ENCODE measurements around the gene KRT14. TPM values are rescaled to one million over a fixed set of nuclear protein-coding genes. Genes with fewer than 3 reads are reported as not detected.

KRT14 gene
- total and polyA plus RNA-seq, 2 donors (not counting 3 experiments of a cell fraction or from before 2014, with no cell fraction given), result 0.12 to 0.66 TPM

GRCh38 chr17:41617698-41618097 lies 31.0 kb upstream of the KRT14 start:
- Histone ChIP-seq H2AFZ (ENCODE audit: low read depth, low read length) (no peak overlapping the region), H3K4me3 (replicated peaks in 1 of 3; ENCODE audit: insufficient read depth in 1 of 3, low read depth in 1 of 3, low read length in 3 of 3) (no peak overlapping the region), H3K9me3 (replicated peaks; ENCODE audit: control insufficient read depth, insufficient read depth, low read length) (no peaks in the 10 kb centered on the region), H3K4me2 (ENCODE audit: insufficient read depth, low read length) (no peak overlapping the region), H3K36me3 (ENCODE audit: control insufficient read depth in 2 of 2, extremely low read depth in 1 of 2, insufficient read depth in 2 of 2, low read length in 2 of 2) (no peaks in the 10 kb centered on the region), H3K4me1 (ENCODE audit: control insufficient read depth, extremely low read depth, insufficient read depth, low read length) (no peaks in the 10 kb centered on the region), H3K27me3 (ENCODE audit: control insufficient read depth in 2 of 2, insufficient read depth in 2 of 2, low read length in 2 of 2) (no peaks in the 10 kb centered on the region), H4K20me1 (replicated peaks; ENCODE audit: control insufficient read depth, extremely low read depth, insufficient read depth, low read length) (no peaks in the 10 kb centered on the region), H3K27ac (ENCODE audit: insufficient read depth, low read depth, low read length) (no peak overlapping the region), H3K9me1 (replicated peaks; ENCODE audit: control insufficient read depth, extremely low read depth, insufficient read depth, low read length) (no peaks in the 10 kb centered on the region), H3K79me2 (ENCODE audit: control insufficient read depth, insufficient read depth, low read length) (no peaks in the 10 kb centered on the region), H3K9ac (replicated peaks; ENCODE audit: extremely low read depth, insufficient read depth, low read length) (no peak overlapping the region)
- CTCF ChIA-PET, result no interaction called here
- intact Hi-C loops (cut with micrococcal nuclease) (no loop called here), dilution Hi-C loops (cut with MboI; ENCODE audit: extremely low pct_ligation_motif_present, low sequenced_read_pairs) (no loop called here)
- TF ChIP-seq, protein P1, sequence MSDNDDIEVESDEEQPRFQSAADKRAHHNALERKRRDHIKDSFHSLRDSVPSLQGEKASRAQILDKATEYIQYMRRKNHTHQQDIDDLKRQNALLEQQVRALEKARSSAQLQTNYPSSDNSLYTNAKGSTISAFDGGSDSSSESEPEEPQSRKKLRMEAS (IDR thresholded peaks at IDR 0.05; ENCODE audit: insufficient read depth, insufficient read length), result no peak
- TF ChIP-seq POLR2A (IDR thresholded peaks at IDR 0.05; ENCODE audit: low read depth, low read length), result no peak
- no peak for TF ChIP-seq GATA2 (IDR thresholded peaks at IDR 0.05; ENCODE audit: insufficient read depth, insufficient read length, low read depth, low read length)
- no peak for TF ChIP-seq EZH2 (IDR thresholded peaks at IDR 0.05; ENCODE audit: borderline replicate concordance, low read depth, low read length, severe bottlenecking)
- TF ChIP-seq POLR2AphosphoS5 (IDR thresholded peaks at IDR 0.05; ENCODE audit: insufficient read depth, low read depth, low read length), result no peak
- no peak for TF ChIP-seq JUN (IDR thresholded peaks at IDR 0.05; ENCODE audit: borderline replicate concordance, insufficient read depth, insufficient read length, low read depth)
- no peak for TF ChIP-seq MYC (IDR thresholded peaks at IDR 0.05; ENCODE audit: low read depth, low read length)
- no peak for TF ChIP-seq FOS (IDR thresholded peaks at IDR 0.05; ENCODE audit: borderline replicate concordance, insufficient read depth, low read length)
- BruUV-seq (replicated peaks), result no TSS peak
- no peak for DNase-seq (ENCODE audit: low read depth, low spot score)
- FAIRE-seq, result no peak
- POLR2A ChIA-PET, result no interaction called here

GRCh38 chr17:41617136-41617535 lies 30.4 kb upstream of the KRT14 start:
- no peak overlapping the region for H3K27ac ChIP-seq (ENCODE audit: insufficient read depth, low read depth, low read length)
- H3K4me3 ChIP-seq (replicated peaks in 1 of 3; ENCODE audit: insufficient read depth in 1 of 3, low read depth in 1 of 3, low read length in 3 of 3), result no peak overlapping the region
- TF ChIP-seq JUN (IDR thresholded peaks at IDR 0.05; ENCODE audit: borderline replicate concordance, insufficient read depth, insufficient read length, low read depth) (no peak), FOS (IDR thresholded peaks at IDR 0.05; ENCODE audit: borderline replicate concordance, insufficient read depth, low read length) (no peak), POLR2A (IDR thresholded peaks at IDR 0.05; ENCODE audit: low read depth, low read length) (no peak), EZH2 (IDR thresholded peaks at IDR 0.05; ENCODE audit: borderline replicate concordance, low read depth, low read length, severe bottlenecking) (no peak), CTCF (IDR thresholded peaks at IDR 0.05; ENCODE audit: extremely low read depth in 1 of 2, insufficient read depth in 1 of 2, low read depth in 1 of 2, low read length in 2 of 2) (no peak), MYC (IDR thresholded peaks at IDR 0.05; ENCODE audit: low read depth, low read length) (no peak), POLR2AphosphoS5 (IDR thresholded peaks at IDR 0.05; ENCODE audit: insufficient read depth, low read depth, low read length) (no peak), GATA2 (IDR thresholded peaks at IDR 0.05; ENCODE audit: insufficient read depth, insufficient read length, low read depth, low read length) (no peak)
- TF ChIP-seq, protein P1 (IDR thresholded peaks at IDR 0.05; ENCODE audit: insufficient read depth, insufficient read length), result no peak
- no peaks in the 10 kb centered on the region for H3K79me2 ChIP-seq (ENCODE audit: control insufficient read depth, insufficient read depth, low read length)
- no peak for FAIRE-seq
- intact Hi-C loops (cut with micrococcal nuclease), result no loop called here
- no peaks in the 10 kb centered on the region for H3K36me3 ChIP-seq (ENCODE audit: control insufficient read depth in 2 of 2, extremely low read depth in 1 of 2, insufficient read depth in 2 of 2, low read length in 2 of 2)
- H2AFZ ChIP-seq (ENCODE audit: low read depth, low read length), result no peak overlapping the region
- BruUV-seq (replicated peaks), result no TSS peak
- no peaks in the 10 kb centered on the region for H3K27me3 ChIP-seq (ENCODE audit: control insufficient read depth in 2 of 2, insufficient read depth in 2 of 2, low read length in 2 of 2)
- H3K9me3 ChIP-seq (replicated peaks; ENCODE audit: control insufficient read depth, insufficient read depth, low read length), result no peaks in the 10 kb centered on the region
- H3K9me1 ChIP-seq (replicated peaks; ENCODE audit: control insufficient read depth, extremely low read depth, insufficient read depth, low read length), result no peaks in the 10 kb centered on the region
- CTCF ChIA-PET, result no interaction called here
- H3K4me2 ChIP-seq (ENCODE audit: insufficient read depth, low read length), result no peak overlapping the region
- DNase-seq (ENCODE audit: low read depth, low spot score), result no peak
- H4K20me1 ChIP-seq (replicated peaks; ENCODE audit: control insufficient read depth, extremely low read depth, insufficient read depth, low read length), result no peaks in the 10 kb centered on the region
- H3K4me1 ChIP-seq (ENCODE audit: control insufficient read depth, extremely low read depth, insufficient read depth, low read length), result no peaks in the 10 kb centered on the region
- no peak overlapping the region for H3K9ac ChIP-seq (replicated peaks; ENCODE audit: extremely low read depth, insufficient read depth, low read length)
- POLR2A ChIA-PET, result no interaction called here
- dilution Hi-C loops (cut with MboI; ENCODE audit: extremely low pct_ligation_motif_present, low sequenced_read_pairs), result no loop called here

All from endothelial cell of umbilical vein (primary cell).